Spleen (tissue), 11 donors: ENCODE data around the gene SH3TC2. TPM values are rescaled to one million over a fixed set of nuclear protein-coding genes. Genes with fewer than 3 reads are reported as not detected.

Experiments
- DNase-seq: peaks from one replicate; pipeline ENCODE4 v3.0.0-alpha.2; 2020
- H3K27ac ChIP-seq, 8 donors: fragments of 200-600 bp; sonication (generic) in 7 of 8; 1 replicate in 4 of 8; 2 replicates in 4 of 8; pipeline versions ENCODE4 v1.5.0 to v1.8.0; 2016 to 2021; ENCODE audit warnings: inconsistent platforms in 4 of 8, mild to moderate bottlenecking in 4 of 8, moderate library complexity in 1 of 8
- H3K27me3 ChIP-seq, 7 donors: fragments of 200-600 bp; sonication (generic) in 6 of 7; replicated peaks in 1 of 7; 1 replicate in 4 of 7; 2 replicates in 3 of 7; pipeline versions ENCODE4 v1.5.0 to v1.8.0; 2016 to 2021; ENCODE audit warnings: inconsistent platforms in 3 of 7, mild to moderate bottlenecking in 1 of 7
- H3K36me3 ChIP-seq, 6 donors: fragments of 200-600 bp; sonication (generic) in 5 of 6; 1 replicate in 4 of 6; 2 replicates in 2 of 6; pipeline versions ENCODE4 v1.5.0 to v1.8.0; 2016 to 2021; ENCODE audit warnings: inconsistent platforms in 2 of 6
- H3K4me1 ChIP-seq, 6 donors: fragments of 200-600 bp; sonication (generic) in 5 of 6; 1 replicate in 3 of 6; 2 replicates in 3 of 6; pipeline versions ENCODE4 v1.5.0 to v1.8.0; 2016 to 2021; ENCODE audit warnings: inconsistent platforms in 3 of 6
- H3K4me3 ChIP-seq, 8 donors: fragments of 200-600 bp; sonication (generic) in 7 of 8; 1 replicate in 4 of 8; 2 replicates in 4 of 8; pipeline versions ENCODE4 v1.5.0 to v1.8.0; 2016 to 2021; ENCODE audit warnings: inconsistent platforms in 4 of 8, mild to moderate bottlenecking in 4 of 8, moderate library complexity in 2 of 8
- H3K9me3 ChIP-seq, 8 donors: fragments of 200-600 bp; sonication (generic) in 7 of 8; 1 replicate in 4 of 8; 2 replicates in 4 of 8; pipeline versions ENCODE4 v1.5.0 to v1.8.0; 2016 to 2021; ENCODE audit warnings: inconsistent platforms in 4 of 8
- CTCF ChIP-seq, 11 experiments: fragments of 200-600 bp in 7 of 11; fragments of 450-650 bp in 4 of 11; sonication (generic) in 4 of 11; IDR thresholded peaks in 8 of 11; conservative IDR thresholded peaks in 3 of 11; 1 replicate in 7 of 11; 2 replicates in 4 of 11; pipeline versions ENCODE4 v1.4.0 to v1.8.0; 2016 to 2021; ENCODE audit warnings: antibody characterized with exemption in 11 of 11, inconsistent platforms in 4 of 11, mild to moderate bottlenecking in 1 of 11
- POLR2A ChIP-seq, 3 donors: fragments of 450-650 bp; IDR thresholded peaks; one replicate each; pipeline ENCODE4 v1.5.1; 2017; ENCODE audit warnings: antibody characterized with exemption in 3 of 3, mild to moderate bottlenecking in 1 of 3
- POLR2AphosphoS5 ChIP-seq, 3 donors: sonication (generic); formaldehyde crosslinking; IDR thresholded peaks; one replicate each; pipeline ENCODE4 v1.5.1; 2017; ENCODE audit warnings: antibody characterized with exemption in 3 of 3
- WGBS, 5 donors: extraction: QIAGEN DNeasy Blood & Tissue Kit in 3 of 5; methylation state at CpG; one replicate each; pipeline versions ENCODE4 v1.1.5 to v1.1.7; 2013 to 2018; 5-methylcytosine and 5-hydroxymethylcytosine counted together
- intact Hi-C: fragments of 100-400 bp; cut with DNase I; formaldehyde crosslinking; loops from one replicate; pipeline ENCODE4 v1.15.0; 2023; ENCODE audit warnings: low total_unique reads
- polyA plus RNA-seq, 3 donors: library from polyadenylated mRNA; stranded (reverse); fragments of 200-250 nt; gene quantifications; one replicate each; pipeline ENCODE4 v1.2.1, GENCODE V29; 2013
- total RNA-seq, 7 donors: library from RNA; depleted of rRNA in 3 of 7; stranded (reverse); fragments of >200 nt in 3 of 7; fragmentation: NEBNext Ultra II Directional in 4 of 7; extraction: Animal tissue kit (Norgen Biotek cat#: 25700) in 4 of 7; gene quantifications; one replicate each; pipeline versions ENCODE4 v1.1.0 to v1.2.1, GENCODE V29; 2016 to 2021
- donor health status: healthy with polysubstance abuse.
- donor health status: DM: no; HTN: no; CAD: no; lungs with moderate emphysema.
- donor health status: DM: no; HTN: no; CAD: no.
- donor health status: Bipolar disorder and iron deficiency.
- donor health status: healthy.
- donor health status: DM: no; HTN: no; CAD: no.
- donor health status: DM: yes; HTN: yes; CAD: no.

The SH3TC2 gene
- total and polyA plus RNA-seq, 10 donors = 0.02 to 2.8 (median 1.4) TPM

- H3K4me3 ChIP-seq = no peak overlapping the region
- H3K9me3 ChIP-seq = no peaks in the 10 kb centered on the region
Observed at GRCh38 chr5:148998174-148998797, 64.6 kb downstream of the SH3TC2 start.

GRCh38 chr5:148996270-148996669, 66.6 kb downstream of the SH3TC2 start:
- Histone ChIP-seq H3K9me3 (no peaks in the 10 kb centered on the region), H3K4me3 (no peak overlapping the region), H3K27ac (no peak overlapping the region), H3K36me3 (no peaks in the 10 kb centered on the region), H3K4me1 (peaks cover 0 to 6% (median 0%) of the 10 kb centered on the region in 6 donors), H3K27me3 (no peaks in the 10 kb centered on the region)
- intact Hi-C loops = loop anchor here (5.0 kb wide), 1 partner anchor 254 kb away; no protein-coding TSS in a partner anchor
- WGBS, 5 donors = 51 to 84% (median 76%) methylated on average over 3 of the region's 3 CpGs
- TF ChIP-seq CTCF (IDR thresholded peaks at IDR 0.05 in 8 of 11, conservative IDR thresholded peaks at IDR 0.05 in 3 of 11) (no peak), POLR2A (IDR thresholded peaks at IDR 0.05) (no peak), POLR2AphosphoS5 (IDR thresholded peaks at IDR 0.05) (no peak)
- DNase-seq = no peak

More at GRCh38 chr5:148998174-148998797, 64.6 kb downstream of the SH3TC2 start:
- WGBS, 5 donors = 51 to 60% (median 57%) methylated on average over 6 of the region's 6 CpGs
- no peak for DNase-seq
- TF ChIP-seq POLR2A (IDR thresholded peaks at IDR 0.05) = no peak
- no peak for TF ChIP-seq POLR2AphosphoS5 (IDR thresholded peaks at IDR 0.05)
- TF ChIP-seq CTCF (IDR thresholded peaks at IDR 0.05 in 8 of 11, conservative IDR thresholded peaks at IDR 0.05 in 3 of 11) = peak; percentile 45 to 86 (median 72)
- intact Hi-C loops = loop anchor here (5.0 kb wide), 1 partner anchor 256 kb away; no protein-coding TSS in a partner anchor
- no peaks in the 10 kb centered on the region for H3K36me3 ChIP-seq
- H3K27ac ChIP-seq = no peak overlapping the region
- H3K4me1 ChIP-seq = peaks cover 0 to 6% (median 0%) of the 10 kb centered on the region in 6 donors
- no peaks in the 10 kb centered on the region for H3K27me3 ChIP-seq

GRCh38 chr5:148995791-148996190, 67.1 kb downstream of the SH3TC2 start:
- peaks cover 0 to 6% (median 0%) of the 10 kb centered on the region in 6 donors for H3K4me1 ChIP-seq
- intact Hi-C loops = loop anchor here (5.0 kb wide), 1 partner anchor 253 kb away; no protein-coding TSS in a partner anchor
- H3K27ac ChIP-seq = no peak overlapping the region
- H3K4me3 ChIP-seq = no peak overlapping the region
- no peaks in the 10 kb centered on the region for H3K9me3 ChIP-seq
- no peaks in the 10 kb centered on the region for H3K36me3 ChIP-seq
- no peak for DNase-seq
- TF ChIP-seq POLR2AphosphoS5 (IDR thresholded peaks at IDR 0.05) = no peak
- no peak for TF ChIP-seq POLR2A (IDR thresholded peaks at IDR 0.05)
- no peak for TF ChIP-seq CTCF (IDR thresholded peaks at IDR 0.05 in 8 of 11, conservative IDR thresholded peaks at IDR 0.05 in 3 of 11)
- WGBS, 5 donors = 72 to 92% (median 78%) methylated on average over 2 of the region's 2 CpGs
- no peaks in the 10 kb centered on the region for H3K27me3 ChIP-seq

- Histone ChIP-seq H3K36me3 (no peaks in the 10 kb centered on the region), H3K9me3 (no peaks in the 10 kb centered on the region), H3K27ac (no peak overlapping the region), H3K4me3 (no peak overlapping the region), H3K27me3 (no peaks in the 10 kb centered on the region), H3K4me1 (peaks cover 0 to 4% (median 0%) of the 10 kb centered on the region in 6 donors)
- TF ChIP-seq CTCF (IDR thresholded peaks at IDR 0.05 in 8 of 11, conservative IDR thresholded peaks at IDR 0.05 in 3 of 11) = no peak
- no peak for TF ChIP-seq POLR2AphosphoS5 (IDR thresholded peaks at IDR 0.05)
- no peak for TF ChIP-seq POLR2A (IDR thresholded peaks at IDR 0.05)
- intact Hi-C loops = no loop called here
- DNase-seq = no peak
- 62 to 75% (median 74%) methylated on average over 4 of the region's 4 CpGs for WGBS, 5 donors
Observed at GRCh38 chr5:148993283-148993936, 69.5 kb downstream of the SH3TC2 start.
